NOMO-1 treated with dmso at 0.1 percent for 144 hours (cell line): Measurements from ENCODE around the gene SYMPK.

Source experiments
- DNase-seq: peaks from one replicate; lab custom pipeline; 2025; ENCODE audit not compliant: unreplicated experiment; lab: John Stamatoyannopoulos, UW

The SYMPK gene

DNA sequence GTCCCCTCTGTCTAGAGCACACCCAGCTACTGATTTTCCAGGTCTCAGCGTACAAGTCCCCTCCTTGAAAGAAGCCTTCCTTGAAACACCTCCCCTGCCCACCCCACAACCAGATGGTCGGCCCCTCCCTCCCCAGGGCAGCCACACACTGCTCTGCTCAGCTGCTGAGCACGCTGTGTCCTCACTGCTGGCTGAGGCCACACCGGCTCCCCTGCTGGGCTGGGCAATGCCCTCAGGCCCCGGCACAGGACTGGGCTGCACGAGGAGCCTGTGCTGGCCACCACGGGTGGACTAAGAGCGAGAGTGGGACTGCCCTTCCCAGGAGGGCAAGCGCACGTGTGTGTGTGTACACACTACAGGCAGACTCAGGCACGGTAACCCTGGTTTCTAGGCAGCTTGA lies 36.0 kb downstream of the SYMPK start:
- no peak for DNase-seq

DNA sequence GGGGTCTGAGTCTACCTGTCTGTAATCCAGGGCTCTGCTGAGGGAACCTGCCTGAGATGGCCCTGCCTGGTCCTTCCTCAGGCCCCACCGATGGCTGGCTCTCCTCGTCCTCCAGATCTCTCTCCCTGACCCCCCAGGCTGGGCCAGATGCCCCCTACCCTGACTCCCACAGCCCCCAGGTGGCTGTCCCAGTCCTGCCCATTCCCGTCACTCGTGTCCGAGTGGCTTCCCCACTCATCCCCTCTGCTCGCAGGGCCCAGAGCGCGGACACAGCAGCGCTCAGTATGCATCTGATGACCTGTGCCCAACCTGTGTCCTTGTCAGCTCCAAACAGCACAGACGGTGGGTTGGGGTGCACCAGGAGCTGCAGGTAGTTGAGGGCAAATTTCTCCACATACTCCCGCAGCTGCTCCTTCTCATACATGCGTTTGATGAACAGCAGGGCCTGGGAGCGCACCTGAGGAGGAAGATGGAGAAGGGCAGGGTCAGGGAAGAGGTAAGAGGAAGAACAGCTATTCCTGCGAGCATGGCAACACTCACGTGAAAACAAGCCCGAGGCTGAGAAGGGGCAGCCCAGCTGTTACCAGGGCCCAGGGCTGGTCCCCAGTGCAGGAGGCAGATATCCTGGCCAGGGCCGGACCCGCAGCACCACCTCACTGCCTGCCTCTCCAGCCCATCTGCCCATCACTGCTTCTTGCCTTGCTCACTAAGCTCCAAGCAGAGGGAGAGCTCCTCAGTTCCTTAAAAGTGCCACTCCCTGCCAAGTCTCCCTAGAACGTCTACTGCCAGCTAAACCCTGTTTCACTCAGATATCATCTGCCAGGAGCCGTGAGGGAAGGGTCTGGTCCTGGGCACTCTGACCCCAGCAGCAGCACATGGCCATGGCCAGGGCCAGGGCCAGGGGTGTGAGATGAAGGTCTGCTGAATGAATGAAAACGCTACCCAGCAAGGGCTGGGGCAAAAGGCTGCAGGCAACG lies 36.7 kb downstream of the SYMPK start:
- no peak for DNase-seq

DNA sequence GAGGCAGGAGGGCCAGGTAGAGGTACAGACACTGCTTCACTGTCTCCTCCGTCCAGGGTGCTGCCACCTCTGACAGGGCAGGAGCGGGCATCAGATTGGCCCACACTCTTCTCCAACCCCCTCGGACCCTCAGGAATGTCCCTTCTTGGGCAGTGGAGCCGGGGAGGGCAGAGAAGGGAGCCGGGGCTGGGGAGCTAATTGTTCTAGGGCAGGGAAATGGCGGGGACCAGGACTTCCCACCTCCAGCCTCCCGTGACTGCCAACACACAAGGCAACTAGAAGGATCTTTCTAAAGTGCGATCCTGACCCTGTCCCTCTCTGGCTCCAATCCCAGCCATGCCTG lies 37.7 kb downstream of the SYMPK start:
- no peak for DNase-seq

DNA sequence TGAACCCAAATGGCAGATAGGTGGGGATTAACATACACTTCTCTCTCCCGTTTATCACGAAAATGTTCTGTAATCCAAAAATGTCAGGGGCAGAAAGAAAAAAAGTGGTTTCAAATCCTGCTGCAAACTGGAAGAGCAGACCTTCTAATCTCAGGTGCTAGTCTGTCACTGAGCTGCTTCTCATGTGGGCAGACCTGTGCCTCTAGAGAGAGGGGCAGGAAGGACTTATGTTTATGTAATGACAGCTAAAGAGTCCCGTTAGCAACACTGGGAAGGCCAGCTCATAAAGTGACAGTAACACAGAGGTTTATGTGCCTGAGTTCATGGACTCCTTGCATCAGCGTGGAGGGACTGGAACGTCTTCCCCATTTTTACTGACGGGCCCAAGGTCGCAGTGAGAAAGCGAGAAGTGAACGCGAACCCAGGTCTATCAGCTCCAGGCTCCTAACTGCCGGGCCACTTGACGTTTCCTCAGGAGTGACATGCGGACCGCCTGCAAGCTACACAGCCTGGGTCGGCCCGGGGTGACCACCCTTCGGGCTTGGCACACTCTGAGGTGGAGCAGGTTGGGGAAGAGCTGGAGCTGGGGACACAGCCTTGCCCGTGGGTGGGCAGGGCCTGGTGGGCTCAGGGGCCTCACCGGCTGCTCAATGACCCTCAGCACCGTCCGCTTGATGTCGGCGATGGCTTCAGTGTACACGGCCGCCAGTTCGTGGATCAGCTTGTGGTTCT lies 38.2 kb downstream of the SYMPK start:
- no peak for DNase-seq

- DNase-seq: no peak
These were observed 38.9 kb downstream of the SYMPK start for GRCh38 chr19:45824041-45824471.

- DNase-seq: no peak
These were observed 39.8 kb downstream of the SYMPK start for GRCh38 chr19:45823182-45823581.

- DNase-seq: no peak
These were observed 40.2 kb downstream of the SYMPK start for GRCh38 chr19:45822716-45823115.

DNA sequence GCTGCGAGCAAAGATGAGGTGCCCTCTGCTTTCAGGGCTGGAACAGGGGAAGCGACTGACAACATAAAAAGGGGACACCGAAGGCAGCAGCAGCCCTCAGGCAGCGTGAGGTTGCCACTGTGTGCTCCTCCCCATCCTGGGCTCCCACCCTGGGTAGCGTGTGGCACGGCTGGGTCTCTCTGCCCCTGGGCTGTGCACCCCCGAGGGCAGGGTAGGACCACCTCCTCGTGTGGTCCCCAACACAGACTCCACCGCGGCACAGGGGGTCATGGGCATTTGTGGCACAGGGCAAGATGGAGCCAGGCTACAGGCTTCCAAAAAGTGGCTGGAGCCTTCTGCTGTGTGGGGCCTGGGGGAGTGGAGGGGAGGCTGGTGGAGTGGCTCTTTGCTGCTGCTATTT lies 41.4 kb downstream of the SYMPK start:
- no peak for DNase-seq

DNA sequence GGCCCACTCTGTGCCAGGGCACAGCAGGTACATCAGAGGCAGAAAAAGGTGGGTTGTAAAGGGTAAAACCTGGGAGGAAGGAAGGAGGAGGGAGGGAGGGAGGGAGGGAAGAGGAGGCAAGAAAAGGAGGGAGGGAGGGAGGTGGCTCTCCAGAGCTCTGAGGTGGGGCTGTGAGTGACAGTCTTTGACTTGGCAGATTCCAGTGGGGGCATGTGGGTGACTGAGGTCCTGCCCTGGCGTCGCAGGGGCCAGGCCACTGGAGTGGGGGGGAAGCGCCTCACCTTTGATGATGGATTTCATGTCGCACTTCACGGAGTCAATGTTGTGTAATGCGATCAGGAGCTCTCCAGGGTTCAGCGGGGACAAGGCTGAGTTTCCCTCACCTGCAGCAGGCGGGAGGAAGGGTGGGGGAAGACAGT lies 41.8 kb downstream of the SYMPK start:
- DNase-seq: no peak

DNA sequence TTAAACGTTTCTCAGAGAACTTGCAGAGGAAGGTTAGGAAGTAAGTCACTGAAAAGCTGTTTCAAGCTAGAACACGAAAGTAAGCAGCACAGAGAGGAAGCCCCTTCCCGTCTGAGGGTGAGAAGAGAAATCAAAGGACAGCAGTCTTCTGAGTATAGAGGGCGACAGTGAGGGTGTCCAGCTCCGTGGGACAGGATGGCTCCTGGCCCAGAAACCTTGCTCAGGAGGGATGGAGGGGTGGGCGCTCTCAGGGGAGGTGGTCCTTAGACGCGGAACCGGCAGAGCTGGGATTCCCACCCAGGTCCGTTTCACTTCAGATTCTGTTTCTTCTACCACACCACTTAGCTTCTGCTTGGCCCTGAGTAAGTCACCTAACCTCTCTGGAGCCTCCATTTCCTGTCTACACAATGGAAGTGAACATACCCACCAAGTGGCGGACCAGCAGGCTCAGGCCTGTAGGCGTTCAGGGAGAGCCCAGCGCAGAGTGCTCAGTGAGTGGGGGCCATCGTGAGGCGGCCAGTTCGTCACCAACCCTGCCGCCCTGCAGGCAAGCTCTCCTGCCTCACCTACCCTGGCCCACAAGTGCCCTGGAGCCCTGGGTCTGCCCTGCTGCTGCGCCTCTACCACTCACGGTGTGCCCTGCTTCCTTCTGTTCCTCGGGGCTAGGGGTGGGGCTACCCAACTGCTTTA lies 42.4 kb downstream of the SYMPK start:
- DNase-seq: no peak

DNA sequence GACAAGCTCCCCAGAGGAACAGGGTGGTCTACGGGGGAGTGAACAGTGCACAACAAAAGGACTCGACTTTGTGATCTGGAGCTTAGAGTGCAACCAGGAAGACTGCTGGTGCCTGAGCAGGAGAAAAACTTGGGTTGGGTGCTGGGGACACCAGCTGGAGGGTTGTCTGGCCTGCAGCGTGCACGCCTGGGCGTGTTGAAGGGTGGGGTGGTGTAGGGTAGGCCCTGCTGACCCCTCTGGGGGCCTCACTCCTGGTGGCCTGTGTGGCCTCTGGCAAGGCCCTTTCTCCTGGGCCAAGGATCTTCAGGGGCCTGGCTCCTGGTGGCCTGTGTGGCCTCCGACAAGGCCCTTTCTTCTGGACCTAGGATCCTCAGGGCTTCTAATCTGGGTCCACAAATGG lies 43.2 kb downstream of the SYMPK start:
- DNase-seq: no peak

GRCh38 chr19:45817725-45818301 lies 45.1 kb downstream of the SYMPK start:
- no peak for DNase-seq

- DNase-seq: peak; percentile 87
These were observed 45.8 kb downstream of the SYMPK start for GRCh38 chr19:45817010-45817724.

DNA sequence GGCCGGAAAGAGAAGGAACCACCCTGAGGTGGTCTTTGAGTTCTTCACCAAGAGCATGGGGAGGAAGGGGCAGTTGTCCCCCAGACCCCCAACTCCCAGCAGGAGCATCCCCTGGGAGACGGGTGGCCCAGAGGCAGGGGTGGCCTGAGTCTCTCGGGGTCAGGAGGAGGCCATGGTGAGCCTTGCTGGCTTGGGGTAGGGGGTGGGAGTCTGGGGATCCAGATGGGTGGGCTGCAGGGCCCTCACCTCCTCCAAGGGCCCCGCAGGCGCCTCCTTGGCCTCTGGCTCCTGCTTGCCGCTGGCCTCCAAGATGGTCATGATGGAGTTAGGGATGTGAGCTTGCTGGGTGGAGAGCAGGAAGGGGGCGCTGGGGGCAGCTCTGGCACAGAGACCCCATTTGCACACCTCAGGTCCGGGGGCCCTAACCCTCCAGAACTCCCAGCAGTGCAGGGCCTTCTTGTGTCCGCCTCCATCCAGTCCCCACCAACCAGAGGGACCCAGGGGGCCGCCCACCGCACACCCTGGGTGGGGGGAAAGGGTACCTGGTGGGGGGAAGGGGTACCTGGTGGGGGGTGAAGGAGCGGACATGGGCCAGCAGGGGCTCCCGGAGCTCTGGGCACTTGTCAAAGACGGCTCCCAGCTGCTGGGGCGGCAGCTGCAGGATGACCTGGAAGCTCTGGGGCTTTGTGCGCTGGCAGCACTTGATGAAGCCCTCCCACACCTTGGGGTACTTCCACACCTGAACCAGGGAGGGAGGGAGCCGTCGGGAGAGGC lies 46.5 kb downstream of the SYMPK start:
- DNase-seq: no peak

DNA sequence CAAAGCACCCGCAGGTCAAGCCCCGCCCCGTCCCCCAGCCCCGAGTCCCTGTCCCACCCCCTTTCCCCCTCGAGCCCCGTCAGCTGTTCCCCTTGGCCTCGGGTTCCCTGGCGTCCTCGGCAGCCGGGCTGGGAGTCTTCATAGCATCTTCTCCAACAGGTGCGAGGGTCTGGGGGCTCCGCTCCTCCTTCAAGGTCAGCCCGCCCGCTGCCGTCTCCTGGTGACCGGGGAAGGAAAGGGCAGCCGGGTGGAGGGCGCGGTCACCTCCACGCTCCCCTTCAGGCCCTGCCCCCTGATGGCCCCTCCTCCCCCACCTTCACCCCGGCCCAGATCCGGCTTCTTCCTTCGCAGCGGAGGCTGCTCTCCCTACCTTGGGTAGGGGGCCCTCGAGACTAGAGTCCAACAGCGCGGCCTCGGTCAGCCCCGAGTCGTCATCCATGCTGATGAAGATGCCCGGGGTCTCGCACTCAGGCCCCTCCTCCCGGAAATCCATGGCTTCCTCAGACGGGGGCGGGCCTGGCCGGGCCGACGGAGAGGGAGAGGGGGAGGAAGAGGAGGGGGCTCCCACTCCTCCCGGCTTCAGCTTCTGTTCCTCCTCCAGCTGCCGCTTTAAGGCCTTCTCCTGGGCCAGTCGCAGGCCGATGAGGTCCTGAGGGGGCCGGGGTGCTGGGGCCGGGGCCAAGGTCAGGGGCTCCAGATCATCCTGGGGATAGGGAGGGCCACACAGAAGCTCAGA lies 47.3 kb downstream of the SYMPK start:
- no peak for DNase-seq

DNA sequence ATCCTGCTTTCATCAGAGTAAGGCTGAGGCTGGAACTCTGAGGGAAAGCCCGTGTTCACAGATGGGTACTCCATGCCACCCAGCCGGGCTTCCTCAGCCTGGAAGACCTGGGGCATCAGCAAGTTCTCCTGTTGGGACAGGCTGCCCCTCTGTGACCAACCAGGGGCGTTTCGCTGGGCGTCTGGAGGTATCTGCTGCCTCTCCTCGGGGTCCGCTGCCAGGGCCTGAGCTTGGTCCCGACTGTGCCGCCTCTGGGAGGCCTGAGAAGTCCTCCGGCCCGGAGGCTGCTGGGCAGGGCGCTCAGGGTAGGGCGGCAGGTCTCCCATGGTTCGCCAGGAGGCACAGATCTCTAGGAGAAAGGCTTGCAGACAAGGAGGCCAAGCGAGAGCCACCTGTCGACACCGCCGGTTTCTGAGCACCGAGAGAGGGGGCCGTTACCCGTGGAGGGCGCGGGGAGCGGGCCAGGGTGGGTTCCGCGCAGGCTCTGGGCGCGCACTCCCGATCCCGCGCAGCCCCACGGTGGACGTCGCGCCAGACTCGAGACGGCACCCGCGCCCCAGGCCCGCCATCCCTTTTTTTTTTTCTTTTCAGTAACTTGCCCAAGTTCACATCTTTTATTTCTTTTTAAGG lies 48.0 kb downstream of the SYMPK start, which contains the start of gene RSPH6A:
TSS of gene RSPH6A (minus strand) at position 458 of the 630 bp plus-strand sequence. CDS start at position 326, 132 bp downstream.
- DNase-seq: no peak

DNA sequence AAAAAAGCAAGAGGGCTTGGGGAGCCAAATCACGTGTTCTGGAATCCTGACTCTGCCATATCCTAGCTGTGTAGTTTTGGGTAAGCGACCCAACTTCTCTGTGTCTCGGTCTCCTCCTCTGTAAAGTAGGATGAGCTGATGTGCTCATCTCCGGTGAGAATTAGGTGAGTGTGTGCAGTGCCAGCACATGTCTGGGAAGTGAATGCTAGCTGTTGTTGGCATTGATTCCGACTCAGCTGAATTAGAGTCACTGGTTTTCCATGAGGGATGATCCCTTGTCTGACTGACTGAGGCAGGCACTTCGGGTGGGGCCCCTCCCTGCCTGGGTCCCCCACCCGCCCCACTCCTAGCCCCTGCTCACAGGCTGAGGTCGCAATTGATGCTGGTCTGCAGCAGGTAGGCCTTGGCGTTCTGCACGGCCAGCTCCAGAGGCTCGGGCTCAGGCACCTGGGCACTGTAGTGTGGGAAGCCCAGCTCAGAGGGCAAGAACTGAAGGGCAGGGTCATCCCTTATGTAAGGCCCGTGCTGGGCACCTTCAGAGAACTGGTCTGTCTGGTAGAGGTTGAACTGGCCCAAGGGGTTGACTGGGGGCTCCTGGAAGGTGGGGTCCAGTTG lies 48.7 kb downstream of the SYMPK start:
- DNase-seq: no peak

DNA sequence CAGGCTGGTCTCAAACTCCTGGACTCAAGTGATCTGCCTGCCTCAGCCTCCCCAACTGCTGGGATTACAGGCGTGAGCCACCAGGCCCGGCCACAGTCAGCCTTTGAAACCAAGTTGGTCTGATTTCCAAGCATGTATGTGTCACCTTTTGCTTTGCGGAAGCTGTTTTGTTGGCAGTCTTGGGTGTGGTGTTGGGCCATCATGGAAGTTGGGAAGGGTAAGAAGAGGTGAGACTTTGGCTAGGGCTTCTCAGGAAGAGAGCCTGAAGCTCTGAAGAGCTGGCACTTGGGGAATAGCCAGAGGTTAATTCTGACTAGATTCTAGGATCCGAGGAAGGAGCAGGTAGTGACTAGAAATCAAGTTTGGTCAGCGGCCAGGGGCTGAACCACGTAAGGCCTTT lies 50.6 kb downstream of the SYMPK start:
- DNase-seq: no peak
